K562 (cell line): ENCODE data around the gene KIF6. TPM values are rescaled to one million over a fixed set of nuclear protein-coding genes. Genes with fewer than 3 reads are reported as not detected.

Experiments
- EP300 ChIP-seq: IDR thresholded peaks from 2 replicates; pipeline ENCODE4 v1.6.1; 2012; ENCODE audit warnings: low read length, improper control_type of control experiment
- RHOXF2B ChIP-seq: fragments of 250-450 bp; sonication (Bioruptor Pico); conservative IDR thresholded peaks from 2 replicates; pipeline ENCODE4 v1.5.1; 2021
- polyA plus RNA-seq, 8 experiments: library from polyadenylated mRNA; depleted of rRNA in 4 of 8; stranded (reverse) in 5 of 8; unstranded in 3 of 8; fragments of >200 nt; fragmentation: Nextera tagmentation in 2 of 8; fragmentation: Illumina TruSeq in 1 of 8; extraction: Ambion mirVana in 2 of 8; extraction: Trizol in 1 of 8; gene quantifications; 2 replicates each; pipeline versions ENCODE4 v1.2.1 to v1.2.3, GENCODE V29; 2011 to 2014; ENCODE audit warnings: inconsistent platforms in 1 of 8, missing spikeins in 1 of 8
- total RNA-seq, 7 experiments: library from RNA; depleted of rRNA in 6 of 7; stranded (reverse); fragments of >200 nt in 6 of 7; fragmentation: Illumina TruSeq in 2 of 7; extraction: Trizol in 2 of 7; gene quantifications; 2 replicates each; pipeline versions ENCODE4 v1.2.1 to v1.2.3, GENCODE V29; 2011 to 2021; ENCODE audit warnings: low replicate concordance in 1 of 7
- TF ChIP-seq, protein P1 (sequence below): fragments of 250-450 bp; sonication (Bioruptor Pico); IDR thresholded peaks from 2 replicates; pipeline ENCODE4 v1.8.0; 2021; ENCODE audit warnings: moderate library complexity, mild to moderate bottlenecking, inconsistent platforms
- TF ChIP-seq, protein P2 (sequence below): sonication (generic); formaldehyde crosslinking; IDR thresholded peaks from 2 replicates; pipeline ENCODE4 v1.5.0; 2020; ENCODE audit warnings: missing genetic modification reagents
- TF ChIP-seq, protein P3 (sequence below): fragments of 450-650 bp; IDR thresholded peaks from 2 replicates; pipeline ENCODE4 v1.6.1; 2018; ENCODE audit not compliant: partially characterized antibody

Gene KIF6
- total and polyA plus RNA-seq, 9 of the 15 experiments (the other 6 are each of a cell fraction or from before 2014, with no cell fraction given): not detected

DNA sequence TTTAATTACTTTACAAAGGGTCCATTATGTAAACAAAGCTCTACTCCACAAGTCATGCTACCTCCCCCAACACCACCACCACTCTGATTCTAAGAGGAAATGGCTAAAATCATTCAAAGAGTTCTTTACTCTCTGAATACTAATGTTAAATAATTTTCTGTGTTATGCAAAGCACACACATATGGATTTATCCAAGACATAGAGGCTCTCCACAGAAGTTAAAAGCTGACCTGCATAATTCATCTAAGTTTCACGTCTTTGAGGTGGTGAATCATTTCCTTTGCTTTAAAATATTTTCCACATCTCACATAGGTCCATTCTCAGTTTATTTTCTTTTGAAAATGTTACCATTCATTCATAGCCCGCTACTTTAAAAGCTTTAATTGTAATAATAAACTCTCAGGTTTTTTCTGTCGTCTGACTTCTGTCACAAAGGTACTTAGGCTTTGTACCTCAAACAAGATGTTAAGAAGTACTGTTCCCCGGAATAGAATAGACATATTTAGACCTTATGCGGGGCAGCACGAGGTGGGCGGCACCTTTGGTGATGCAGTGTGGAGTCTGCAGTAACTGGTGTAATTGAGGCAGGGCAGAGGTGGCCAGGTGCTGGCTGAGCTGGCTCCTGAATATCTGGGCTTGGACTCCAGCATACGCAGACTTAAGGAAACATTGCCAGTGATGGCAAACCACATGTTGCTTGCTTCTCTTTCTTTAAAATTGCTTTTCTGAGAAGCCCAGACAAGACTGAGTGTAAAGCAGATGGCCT is 55.8 kb downstream of the KIF6 start (continued):
- TF ChIP-seq, protein P1, sequence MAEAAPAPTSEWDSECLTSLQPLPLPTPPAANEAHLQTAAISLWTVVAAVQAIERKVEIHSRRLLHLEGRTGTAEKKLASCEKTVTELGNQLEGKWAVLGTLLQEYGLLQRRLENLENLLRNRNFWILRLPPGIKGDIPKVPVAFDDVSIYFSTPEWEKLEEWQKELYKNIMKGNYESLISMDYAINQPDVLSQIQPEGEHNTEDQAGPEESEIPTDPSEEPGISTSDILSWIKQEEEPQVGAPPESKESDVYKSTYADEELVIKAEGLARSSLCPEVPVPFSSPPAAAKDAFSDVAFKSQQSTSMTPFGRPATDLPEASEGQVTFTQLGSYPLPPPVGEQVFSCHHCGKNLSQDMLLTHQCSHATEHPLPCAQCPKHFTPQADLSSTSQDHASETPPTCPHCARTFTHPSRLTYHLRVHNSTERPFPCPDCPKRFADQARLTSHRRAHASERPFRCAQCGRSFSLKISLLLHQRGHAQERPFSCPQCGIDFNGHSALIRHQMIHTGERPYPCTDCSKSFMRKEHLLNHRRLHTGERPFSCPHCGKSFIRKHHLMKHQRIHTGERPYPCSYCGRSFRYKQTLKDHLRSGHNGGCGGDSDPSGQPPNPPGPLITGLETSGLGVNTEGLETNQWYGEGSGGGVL (CRISPR knock-in tag): no peak
- TF ChIP-seq EP300 (no peak), RHOXF2B (CRISPR knock-in tag) (no peak)
- TF ChIP-seq, protein P2, sequence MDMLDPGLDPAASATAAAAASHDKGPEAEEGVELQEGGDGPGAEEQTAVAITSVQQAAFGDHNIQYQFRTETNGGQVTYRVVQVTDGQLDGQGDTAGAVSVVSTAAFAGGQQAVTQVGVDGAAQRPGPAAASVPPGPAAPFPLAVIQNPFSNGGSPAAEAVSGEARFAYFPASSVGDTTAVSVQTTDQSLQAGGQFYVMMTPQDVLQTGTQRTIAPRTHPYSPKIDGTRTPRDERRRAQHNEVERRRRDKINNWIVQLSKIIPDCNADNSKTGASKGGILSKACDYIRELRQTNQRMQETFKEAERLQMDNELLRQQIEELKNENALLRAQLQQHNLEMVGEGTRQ (CRISPR knock-in tag): no peak
- TF ChIP-seq, protein P3, sequence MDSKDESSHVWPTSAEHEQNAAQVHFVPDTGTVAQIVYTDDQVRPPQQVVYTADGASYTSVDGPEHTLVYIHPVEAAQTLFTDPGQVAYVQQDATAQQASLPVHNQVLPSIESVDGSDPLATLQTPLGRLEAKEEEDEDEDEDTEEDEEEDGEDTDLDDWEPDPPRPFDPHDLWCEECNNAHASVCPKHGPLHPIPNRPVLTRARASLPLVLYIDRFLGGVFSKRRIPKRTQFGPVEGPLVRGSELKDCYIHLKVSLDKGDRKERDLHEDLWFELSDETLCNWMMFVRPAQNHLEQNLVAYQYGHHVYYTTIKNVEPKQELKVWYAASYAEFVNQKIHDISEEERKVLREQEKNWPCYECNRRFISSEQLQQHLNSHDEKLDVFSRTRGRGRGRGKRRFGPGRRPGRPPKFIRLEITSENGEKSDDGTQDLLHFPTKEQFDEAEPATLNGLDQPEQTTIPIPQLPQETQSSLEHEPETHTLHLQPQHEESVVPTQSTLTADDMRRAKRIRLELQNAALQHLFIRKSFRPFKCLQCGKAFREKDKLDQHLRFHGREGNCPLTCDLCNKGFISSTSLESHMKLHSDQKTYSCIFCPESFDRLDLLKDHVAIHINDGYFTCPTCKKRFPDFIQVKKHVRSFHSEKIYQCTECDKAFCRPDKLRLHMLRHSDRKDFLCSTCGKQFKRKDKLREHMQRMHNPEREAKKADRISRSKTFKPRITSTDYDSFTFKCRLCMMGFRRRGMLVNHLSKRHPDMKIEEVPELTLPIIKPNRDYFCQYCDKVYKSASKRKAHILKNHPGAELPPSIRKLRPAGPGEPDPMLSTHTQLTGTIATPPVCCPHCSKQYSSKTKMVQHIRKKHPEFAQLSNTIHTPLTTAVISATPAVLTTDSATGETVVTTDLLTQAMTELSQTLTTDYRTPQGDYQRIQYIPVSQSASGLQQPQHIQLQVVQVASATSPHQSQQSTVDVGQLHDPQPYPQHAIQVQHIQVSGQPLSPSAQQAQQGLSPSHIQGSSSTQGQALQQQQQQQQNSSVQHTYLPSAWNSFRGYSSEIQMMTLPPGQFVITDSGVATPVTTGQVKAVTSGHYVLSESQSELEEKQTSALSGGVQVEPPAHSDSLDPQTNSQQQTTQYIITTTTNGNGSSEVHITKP: no peak
